Gastrocnemius medialis (tissue), 4 donors: ENCODE data around the gene LAYN. TPM values are rescaled to one million over a fixed set of nuclear protein-coding genes. Genes with fewer than 3 reads are reported as not detected.

Experiments
- ATAC-seq, 2 donors: fragments of 150-250 bp; one replicate each; pipeline ENCODE4 v1.9.1; 2016
- DNase-seq, 2 donors: peaks; one replicate each; pipeline ENCODE4 v3.0.0-alpha.2; 2019
- H3K27ac ChIP-seq, 4 donors: fragments of 200-600 bp; sonication (generic); 1 replicate in 1 of 4; 2 replicates in 3 of 4; pipeline ENCODE4 v1.5.1; 2016 to 2018; ENCODE audit warnings: mild to moderate bottlenecking in 2 of 4, moderate library complexity in 1 of 4
- H3K27me3 ChIP-seq, 3 donors: fragments of 200-600 bp; sonication (generic) in 2 of 3; 1 replicate in 1 of 3; 2 replicates in 2 of 3; pipeline versions ENCODE4 v1.5.1 to v1.6.0; 2016 to 2019; ENCODE audit warnings: mild to moderate bottlenecking in 1 of 3, moderate library complexity in 1 of 3
- H3K36me3 ChIP-seq, 2 donors: fragments of 200-600 bp; sonication (generic) in 1 of 2; one replicate each; pipeline ENCODE4 v1.5.1; 2017 to 2018
- H3K4me1 ChIP-seq, 2 donors: fragments of 200-600 bp; sonication (generic) in 1 of 2; one replicate each; pipeline ENCODE4 v1.5.1; 2016 to 2017; ENCODE audit warnings: mild to moderate bottlenecking in 2 of 2
- H3K4me3 ChIP-seq, 4 donors: fragments of 200-600 bp; sonication (generic) in 3 of 4; 1 replicate in 1 of 4; 2 replicates in 3 of 4; pipeline ENCODE4 v1.5.1; 2016 to 2019; ENCODE audit warnings: mild to moderate bottlenecking in 2 of 4
- H3K9me3 ChIP-seq, 3 donors: fragments of 200-600 bp; sonication (generic) in 2 of 3; 1 replicate in 1 of 3; 2 replicates in 2 of 3; pipeline ENCODE4 v1.5.1; 2016 to 2019
- POLR2A ChIP-seq, 2 donors: fragments of 450-650 bp; IDR thresholded peaks; one replicate each; pipeline ENCODE4 v1.6.1; 2017; ENCODE audit warnings: antibody characterized with exemption in 2 of 2, mild to moderate bottlenecking in 2 of 2, moderate library complexity in 2 of 2
- in situ Hi-C, 4 donors: fragments of 200-750 bp; cut with MboI; loops; one replicate each; pipeline versions ENCODE4 v1.15.0 to v1.8.0; 2017; ENCODE audit warnings: low sequenced_read_pairs in 4 of 4
- intact Hi-C: fragments of 100-400 bp; cut with DNase I; formaldehyde crosslinking; loops from one replicate; pipeline ENCODE4 v1.15.1; 2023; ENCODE audit warnings: low total_unique reads
- total RNA-seq, 4 donors: library from RNA; depleted of rRNA; stranded (reverse); fragments of >200 nt; gene quantifications; one replicate each; pipeline versions ENCODE4 v1.1.0 to v1.2.3, GENCODE V29; 2016
- TF ChIP-seq, protein P1 (sequence below), 5 experiments: fragments of 450-650 bp in 3 of 5; fragments of 200-600 bp in 2 of 5; sonication (generic) in 2 of 5; IDR thresholded peaks in 4 of 5; conservative IDR thresholded peaks in 1 of 5; 1 replicate in 4 of 5; 2 replicates in 1 of 5; pipeline ENCODE4 v1.5.1; 2016 to 2019; ENCODE audit warnings: antibody characterized with exemption in 5 of 5, mild to moderate bottlenecking in 3 of 5, moderate library complexity in 3 of 5

The LAYN gene
- total RNA-seq, 4 donors from 2014 or later: 0.46 to 3.7 (median 0.72) TPM; not detected in 1

DNA sequence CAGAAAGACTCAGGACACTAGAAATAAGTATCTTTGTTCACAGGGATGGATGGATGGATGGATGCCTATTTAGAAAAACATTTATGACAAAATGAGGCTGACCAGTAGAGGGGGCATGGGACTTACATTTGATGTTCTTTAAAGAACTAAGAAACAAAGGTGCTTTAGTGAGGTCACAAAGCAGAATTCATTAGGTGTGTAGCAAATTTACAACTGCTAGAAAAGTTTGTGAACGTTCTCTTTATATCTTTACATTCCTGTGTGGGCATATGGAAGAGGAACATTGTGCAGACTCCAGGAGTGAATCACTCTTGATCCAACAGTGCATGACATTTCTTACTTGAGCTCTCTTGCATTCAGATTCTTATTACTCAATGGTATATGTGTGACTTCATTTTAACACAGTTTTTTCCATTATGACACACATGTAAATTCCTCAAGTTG lies 45.9 kb downstream of the LAYN start:
- H3K4me3 ChIP-seq: no peak overlapping the region
- no peak for TF ChIP-seq POLR2A (IDR thresholded peaks at IDR 0.05)
- TF ChIP-seq, protein P1, sequence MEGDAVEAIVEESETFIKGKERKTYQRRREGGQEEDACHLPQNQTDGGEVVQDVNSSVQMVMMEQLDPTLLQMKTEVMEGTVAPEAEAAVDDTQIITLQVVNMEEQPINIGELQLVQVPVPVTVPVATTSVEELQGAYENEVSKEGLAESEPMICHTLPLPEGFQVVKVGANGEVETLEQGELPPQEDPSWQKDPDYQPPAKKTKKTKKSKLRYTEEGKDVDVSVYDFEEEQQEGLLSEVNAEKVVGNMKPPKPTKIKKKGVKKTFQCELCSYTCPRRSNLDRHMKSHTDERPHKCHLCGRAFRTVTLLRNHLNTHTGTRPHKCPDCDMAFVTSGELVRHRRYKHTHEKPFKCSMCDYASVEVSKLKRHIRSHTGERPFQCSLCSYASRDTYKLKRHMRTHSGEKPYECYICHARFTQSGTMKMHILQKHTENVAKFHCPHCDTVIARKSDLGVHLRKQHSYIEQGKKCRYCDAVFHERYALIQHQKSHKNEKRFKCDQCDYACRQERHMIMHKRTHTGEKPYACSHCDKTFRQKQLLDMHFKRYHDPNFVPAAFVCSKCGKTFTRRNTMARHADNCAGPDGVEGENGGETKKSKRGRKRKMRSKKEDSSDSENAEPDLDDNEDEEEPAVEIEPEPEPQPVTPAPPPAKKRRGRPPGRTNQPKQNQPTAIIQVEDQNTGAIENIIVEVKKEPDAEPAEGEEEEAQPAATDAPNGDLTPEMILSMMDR (IDR thresholded peaks at IDR 0.05 in 4 of 5, conservative IDR thresholded peaks at IDR 0.05 in 1 of 5): peak; percentile 38 to 58 (median 56)
- in situ Hi-C loops (loop anchor here in 1 of 4 donors (5.0 kb wide), 1 partner anchor 256 kb away; no protein-coding TSS in a partner anchor), intact Hi-C loops (no loop called here)
- no peak for DNase-seq
- peak in 1 of 2 donors; percentile 36 for ATAC-seq
- H3K9me3 ChIP-seq: no peaks in the 10 kb centered on the region
- H3K4me1 ChIP-seq: no peaks in the 10 kb centered on the region
- no peak overlapping the region for H3K27ac ChIP-seq
- no peaks in the 10 kb centered on the region for H3K36me3 ChIP-seq
- no peaks in the 10 kb centered on the region for H3K27me3 ChIP-seq

DNA sequence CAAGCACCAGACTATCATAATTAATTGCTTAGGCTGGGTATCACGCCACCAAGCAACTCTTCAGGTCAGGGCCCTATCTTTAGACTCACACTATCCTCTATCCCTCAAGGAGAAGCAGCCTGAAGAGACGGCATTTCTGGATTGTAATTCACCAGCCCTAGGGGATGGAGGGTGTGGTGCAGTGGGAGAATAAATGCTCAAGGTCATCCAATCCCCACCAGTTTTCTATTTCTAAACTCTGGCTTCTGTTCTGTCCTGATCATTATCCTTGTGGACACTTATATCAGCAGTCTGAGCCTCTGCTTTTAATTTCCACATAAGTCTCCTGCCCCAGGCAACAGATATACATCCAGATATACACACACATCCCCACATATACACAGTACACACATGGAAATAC lies 48.6 kb downstream of the LAYN start:
- H3K9me3 ChIP-seq: no peaks in the 10 kb centered on the region
- H3K4me3 ChIP-seq: no peak overlapping the region
- H3K4me1 ChIP-seq: no peaks in the 10 kb centered on the region
- in situ Hi-C loops (loop anchor here in 1 of 4 donors (5.0 kb wide), 1 partner anchor 253 kb away; no protein-coding TSS in a partner anchor), intact Hi-C loops (no loop called here)
- H3K27me3 ChIP-seq: no peaks in the 10 kb centered on the region
- H3K36me3 ChIP-seq: no peaks in the 10 kb centered on the region
- ATAC-seq (no peak), DNase-seq (no peak)
- TF ChIP-seq POLR2A (IDR thresholded peaks at IDR 0.05): no peak
- TF ChIP-seq, protein P1 (IDR thresholded peaks at IDR 0.05 in 4 of 5, conservative IDR thresholded peaks at IDR 0.05 in 1 of 5): no peak
- H3K27ac ChIP-seq: no peak overlapping the region

DNA sequence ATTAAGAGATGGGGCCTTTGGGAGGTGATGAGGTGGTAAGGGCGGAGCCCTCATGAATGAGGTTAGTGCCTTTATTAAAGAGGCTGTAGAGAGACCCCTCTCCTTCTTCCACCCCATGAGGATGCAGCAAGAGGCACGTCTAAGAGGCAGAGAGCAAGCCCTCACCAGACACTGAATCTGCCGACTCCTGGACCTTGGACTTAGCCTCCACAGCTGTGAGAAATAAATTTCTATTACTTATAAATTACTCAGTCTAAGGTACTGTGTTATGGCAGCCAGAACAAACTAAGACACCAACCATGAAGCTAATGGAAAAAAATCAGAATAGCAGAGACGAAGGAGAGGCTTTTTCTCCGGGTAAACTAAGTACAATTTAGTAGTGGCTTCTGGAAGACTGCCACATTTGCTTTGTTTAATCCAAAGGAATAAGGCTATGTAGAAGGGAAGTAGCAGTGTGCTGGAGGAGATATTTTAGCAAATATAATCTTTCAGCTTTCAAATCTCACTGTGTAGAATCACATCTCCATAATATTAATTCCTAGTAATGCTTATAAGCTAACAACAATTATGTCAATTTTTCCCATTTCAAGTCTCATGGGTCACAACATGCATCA lies 49.5 kb downstream of the LAYN start:
- Histone ChIP-seq H3K36me3 (no peaks in the 10 kb centered on the region), H3K9me3 (no peaks in the 10 kb centered on the region), H3K4me3 (no peak overlapping the region), H3K4me1 (no peaks in the 10 kb centered on the region), H3K27ac (no peak overlapping the region), H3K27me3 (no peaks in the 10 kb centered on the region)
- ATAC-seq (no peak), DNase-seq (no peak)
- intact Hi-C loops: no loop called here
- in situ Hi-C loops: loop anchor here in 1 of 4 donors (5.0 kb wide), 1 partner anchor 252 kb away; no protein-coding TSS in a partner anchor
- no peak for TF ChIP-seq POLR2A (IDR thresholded peaks at IDR 0.05)

DNA sequence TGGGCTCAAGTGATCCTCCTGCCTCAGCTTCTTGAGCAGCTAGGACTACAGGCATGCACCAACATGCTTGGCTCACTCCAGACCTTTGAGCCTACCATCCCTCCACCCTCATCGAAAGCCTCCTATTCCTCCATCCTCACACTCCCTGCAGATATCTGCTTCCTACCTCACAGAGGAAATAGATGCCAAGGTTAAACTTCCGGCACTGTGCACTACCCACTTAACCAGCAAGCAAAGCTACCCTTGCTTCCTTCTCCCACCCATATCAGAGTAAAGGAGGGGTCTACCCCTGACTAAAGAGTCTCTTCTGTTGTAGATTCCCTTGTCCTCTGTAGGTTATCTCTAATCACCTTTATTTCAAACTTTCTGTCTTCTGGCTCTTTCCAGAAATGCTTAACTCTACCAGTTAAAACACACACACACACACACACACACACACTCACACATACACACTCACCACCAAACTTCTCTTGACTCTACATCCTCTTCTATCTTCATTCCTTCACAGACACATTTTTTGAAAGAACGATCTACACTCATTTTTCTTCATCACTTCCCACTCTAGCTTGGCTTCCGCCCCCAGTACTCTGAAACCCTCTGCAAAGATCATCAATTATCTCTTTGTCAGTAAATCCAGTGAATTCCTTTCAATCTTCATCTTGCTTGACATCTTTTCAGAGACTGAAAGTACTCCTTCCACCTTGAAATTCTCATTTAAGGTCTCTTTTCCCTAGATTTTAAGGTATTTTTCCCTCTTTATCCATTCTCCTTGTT lies 50.9 kb downstream of the LAYN start:
- no peak for ATAC-seq
- no peak for DNase-seq
- no peak for TF ChIP-seq POLR2A (IDR thresholded peaks at IDR 0.05)
- TF ChIP-seq, protein P1 (IDR thresholded peaks at IDR 0.05 in 4 of 5, conservative IDR thresholded peaks at IDR 0.05 in 1 of 5): no peak
- no peaks in the 10 kb centered on the region for H3K9me3 ChIP-seq
- intact Hi-C loops (no loop called here), in situ Hi-C loops (no loop called here)
- no peaks in the 10 kb centered on the region for H3K4me1 ChIP-seq
- no peaks in the 10 kb centered on the region for H3K36me3 ChIP-seq
- H3K4me3 ChIP-seq: no peak overlapping the region
- H3K27ac ChIP-seq: no peak overlapping the region
- H3K27me3 ChIP-seq: no peaks in the 10 kb centered on the region

DNA sequence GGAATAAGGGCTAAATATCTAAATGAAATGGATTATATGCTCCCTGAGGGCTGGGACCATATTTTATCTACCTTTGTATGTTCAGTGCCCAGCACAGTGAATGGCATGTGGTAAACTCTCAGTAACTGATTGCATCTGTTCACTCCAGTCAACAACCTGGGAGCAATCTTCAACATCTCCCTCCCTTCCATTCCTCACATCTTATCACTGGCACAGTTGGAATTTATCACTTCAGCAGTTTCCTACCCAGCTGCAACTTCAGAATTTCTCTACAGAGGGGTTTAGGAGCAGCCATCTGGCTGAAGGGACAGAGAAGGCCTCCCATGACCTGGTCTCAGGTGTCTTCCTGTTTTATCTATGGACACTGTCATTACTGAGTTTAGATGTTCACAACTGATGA lies 52.0 kb downstream of the LAYN start:
- H3K27me3 ChIP-seq: no peaks in the 10 kb centered on the region
- no peaks in the 10 kb centered on the region for H3K9me3 ChIP-seq
- H3K4me3 ChIP-seq: no peak overlapping the region
- intact Hi-C loops (no loop called here), in situ Hi-C loops (no loop called here)
- DNase-seq: no peak
- no peak for ATAC-seq
- H3K36me3 ChIP-seq: no peaks in the 10 kb centered on the region
- no peaks in the 10 kb centered on the region for H3K4me1 ChIP-seq
- H3K27ac ChIP-seq: no peak overlapping the region
- TF ChIP-seq POLR2A (IDR thresholded peaks at IDR 0.05): no peak
- TF ChIP-seq, protein P1 (IDR thresholded peaks at IDR 0.05 in 4 of 5, conservative IDR thresholded peaks at IDR 0.05 in 1 of 5): no peak
